ENCODE data around the gene ACOX1. TPM values are rescaled to one million over a fixed set of nuclear protein-coding genes. Genes with fewer than 3 reads are reported as not detected.

Gene ACOX1
- total RNA-seq, 3 donors from 2014 or later: 55.1 to 147 (median 55.3) TPM

DNA sequence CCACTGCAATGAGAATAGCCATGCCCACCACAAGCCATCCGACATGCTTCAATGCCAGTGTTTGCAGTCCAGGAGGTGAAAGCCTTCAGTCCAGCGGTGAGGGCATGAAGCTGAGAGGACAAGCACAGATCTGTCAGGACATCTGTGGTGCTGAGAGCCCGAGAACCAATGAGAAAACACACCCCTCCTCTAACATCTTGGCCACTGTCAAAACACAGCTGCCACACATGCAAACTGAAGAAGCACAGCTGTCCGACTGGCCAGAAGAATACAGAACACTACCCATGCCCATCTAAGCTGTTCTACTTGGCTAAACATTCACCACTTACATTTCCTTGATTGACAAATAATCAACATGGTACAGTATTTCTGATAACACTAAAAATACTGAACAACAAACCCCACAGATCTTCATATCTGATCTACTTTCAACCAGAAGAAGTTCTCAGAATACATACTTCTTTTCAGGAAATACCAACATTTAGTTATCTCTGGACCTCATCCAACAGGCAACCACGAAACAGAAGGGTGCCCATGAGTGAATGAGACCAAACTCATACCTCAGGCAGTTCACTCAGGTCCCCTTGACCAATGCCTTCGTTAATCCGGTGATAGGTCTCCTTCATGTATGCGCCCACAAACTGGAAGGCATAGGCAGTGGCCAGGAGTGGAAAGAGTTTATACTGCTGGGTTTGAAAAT, 28.0 kb downstream of the ACOX1 start:
- H3K27ac ChIP-seq: no peak overlapping the region
- no peaks in the 10 kb centered on the region for H3K9me3 ChIP-seq
- H3K27me3 ChIP-seq: no peaks in the 10 kb centered on the region
- H3K4me3 ChIP-seq: no peak overlapping the region
- TF ChIP-seq, protein P1, sequence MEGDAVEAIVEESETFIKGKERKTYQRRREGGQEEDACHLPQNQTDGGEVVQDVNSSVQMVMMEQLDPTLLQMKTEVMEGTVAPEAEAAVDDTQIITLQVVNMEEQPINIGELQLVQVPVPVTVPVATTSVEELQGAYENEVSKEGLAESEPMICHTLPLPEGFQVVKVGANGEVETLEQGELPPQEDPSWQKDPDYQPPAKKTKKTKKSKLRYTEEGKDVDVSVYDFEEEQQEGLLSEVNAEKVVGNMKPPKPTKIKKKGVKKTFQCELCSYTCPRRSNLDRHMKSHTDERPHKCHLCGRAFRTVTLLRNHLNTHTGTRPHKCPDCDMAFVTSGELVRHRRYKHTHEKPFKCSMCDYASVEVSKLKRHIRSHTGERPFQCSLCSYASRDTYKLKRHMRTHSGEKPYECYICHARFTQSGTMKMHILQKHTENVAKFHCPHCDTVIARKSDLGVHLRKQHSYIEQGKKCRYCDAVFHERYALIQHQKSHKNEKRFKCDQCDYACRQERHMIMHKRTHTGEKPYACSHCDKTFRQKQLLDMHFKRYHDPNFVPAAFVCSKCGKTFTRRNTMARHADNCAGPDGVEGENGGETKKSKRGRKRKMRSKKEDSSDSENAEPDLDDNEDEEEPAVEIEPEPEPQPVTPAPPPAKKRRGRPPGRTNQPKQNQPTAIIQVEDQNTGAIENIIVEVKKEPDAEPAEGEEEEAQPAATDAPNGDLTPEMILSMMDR (IDR thresholded peaks at IDR 0.05): no peak
- no peak for TF ChIP-seq POLR2AphosphoS5 (IDR thresholded peaks at IDR 0.05)
- TF ChIP-seq POLR2A (IDR thresholded peaks at IDR 0.05): no peak
- intact Hi-C loops (cut with DNase I; ENCODE audit: low total_unique reads): no loop called here
- DNase-seq (ENCODE audit: low spot score in 2 of 2): no peak
- no peaks in the 10 kb centered on the region for H3K4me1 ChIP-seq
- peaks cover 10% of the 10 kb centered on the region for H3K36me3 ChIP-seq

DNA sequence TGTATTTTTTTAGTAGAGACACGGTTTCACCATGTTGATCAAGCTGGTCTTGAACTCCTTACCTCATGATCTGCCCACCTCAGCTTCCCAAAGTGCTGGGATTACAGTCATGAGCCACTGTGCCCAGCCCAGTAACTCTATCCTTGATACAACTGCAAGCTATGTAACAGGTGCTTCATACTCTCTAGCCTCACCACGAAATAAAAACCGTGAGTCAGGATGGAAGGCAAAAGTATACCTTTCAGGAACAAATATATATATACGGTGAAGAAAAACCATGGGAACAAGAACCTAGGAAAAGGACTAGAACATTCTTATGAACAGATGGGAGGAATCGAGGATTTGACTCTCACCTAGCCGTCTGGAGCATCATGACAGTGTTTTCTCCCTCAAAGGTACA, 28.5 kb downstream of the ACOX1 start:
- TF ChIP-seq POLR2A (IDR thresholded peaks at IDR 0.05): no peak
- no peak for TF ChIP-seq POLR2AphosphoS5 (IDR thresholded peaks at IDR 0.05)
- TF ChIP-seq, protein P1 (IDR thresholded peaks at IDR 0.05): no peak
- Histone ChIP-seq H3K36me3 (peaks cover 10% of the 10 kb centered on the region), H3K27ac (no peak overlapping the region), H3K4me1 (no peaks in the 10 kb centered on the region), H3K4me3 (no peak overlapping the region), H3K9me3 (no peaks in the 10 kb centered on the region), H3K27me3 (no peaks in the 10 kb centered on the region)
- intact Hi-C loops (cut with DNase I; ENCODE audit: low total_unique reads): no loop called here
- DNase-seq (ENCODE audit: low spot score in 2 of 2): no peak

DNA sequence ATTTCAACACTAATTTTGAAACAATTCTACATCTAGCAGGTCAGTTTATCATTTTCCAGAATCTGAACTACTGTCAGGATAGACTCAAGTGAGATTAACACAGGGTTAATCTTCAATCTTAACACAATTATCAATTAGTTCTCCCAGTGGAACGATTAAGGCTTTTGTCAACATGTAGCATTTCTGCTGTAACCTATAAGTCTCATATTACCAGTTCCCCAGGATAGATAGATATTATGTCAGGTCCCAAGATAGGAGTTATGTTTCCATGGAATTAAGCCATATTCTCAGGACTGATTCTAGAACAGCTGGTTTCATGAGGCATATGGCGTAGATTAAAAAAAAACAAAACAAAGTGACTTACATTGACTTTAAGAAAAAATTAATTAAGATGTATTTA, 33.8 kb downstream of the ACOX1 start:
- no peak overlapping the region for H3K4me3 ChIP-seq
- no peak for DNase-seq (ENCODE audit: low spot score in 2 of 2)
- no peaks in the 10 kb centered on the region for H3K4me1 ChIP-seq
- intact Hi-C loops (cut with DNase I; ENCODE audit: low total_unique reads): no loop called here
- no peaks in the 10 kb centered on the region for H3K36me3 ChIP-seq
- no peaks in the 10 kb centered on the region for H3K27me3 ChIP-seq
- no peak overlapping the region for H3K27ac ChIP-seq
- TF ChIP-seq POLR2AphosphoS5 (IDR thresholded peaks at IDR 0.05) (no peak), POLR2A (IDR thresholded peaks at IDR 0.05) (no peak)
- TF ChIP-seq, protein P1 (IDR thresholded peaks at IDR 0.05): no peak
- no peaks in the 10 kb centered on the region for H3K9me3 ChIP-seq

DNA sequence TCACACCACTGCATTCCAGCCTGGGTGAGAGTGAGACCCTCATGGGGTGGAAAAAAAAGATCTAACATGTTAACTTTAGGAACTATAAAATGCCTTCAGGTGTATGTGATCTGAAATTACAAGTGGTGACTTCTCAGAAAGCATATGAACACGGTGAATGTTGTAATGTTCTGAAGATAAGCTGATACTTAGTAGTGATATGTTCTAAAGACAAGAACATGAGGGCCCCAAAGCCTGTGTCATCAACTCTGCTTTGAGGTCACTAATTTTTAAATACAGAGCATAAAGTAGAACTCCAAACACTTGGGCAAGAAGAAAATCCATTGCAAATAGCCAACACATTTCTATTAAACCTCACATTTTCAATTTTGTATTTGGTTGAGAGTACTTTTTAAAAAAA, 35.5 kb downstream of the ACOX1 start:
- DNase-seq (ENCODE audit: low spot score in 2 of 2): no peak
- no peaks in the 10 kb centered on the region for H3K4me1 ChIP-seq
- no peaks in the 10 kb centered on the region for H3K9me3 ChIP-seq
- no peaks in the 10 kb centered on the region for H3K27me3 ChIP-seq
- H3K27ac ChIP-seq: no peak overlapping the region
- no peak for TF ChIP-seq POLR2AphosphoS5 (IDR thresholded peaks at IDR 0.05)
- TF ChIP-seq POLR2A (IDR thresholded peaks at IDR 0.05): no peak
- TF ChIP-seq, protein P1 (IDR thresholded peaks at IDR 0.05): no peak
- intact Hi-C loops (cut with DNase I; ENCODE audit: low total_unique reads): no loop called here
- no peaks in the 10 kb centered on the region for H3K36me3 ChIP-seq
- H3K4me3 ChIP-seq: no peak overlapping the region

DNA sequence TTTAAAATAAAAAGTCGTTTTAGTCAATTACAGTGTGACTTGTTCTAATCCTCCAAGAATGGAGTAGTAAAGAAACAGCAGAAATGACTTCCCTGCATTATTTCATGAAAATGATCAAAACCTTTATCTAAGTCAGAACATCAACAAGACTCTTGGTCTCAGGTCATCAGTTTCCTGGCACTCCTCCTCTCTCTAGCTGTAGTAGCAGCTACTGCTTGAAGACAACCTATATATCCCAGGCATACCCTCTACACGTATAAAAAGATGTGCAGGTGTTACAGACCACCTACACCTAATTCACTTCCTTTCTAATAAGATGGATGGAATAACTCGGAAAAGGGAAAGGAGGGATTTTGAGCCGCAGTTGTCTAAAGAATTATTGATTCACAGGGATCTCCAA, 36.5 kb downstream of the ACOX1 start:
- intact Hi-C loops (cut with DNase I; ENCODE audit: low total_unique reads): no loop called here
- Histone ChIP-seq H3K27ac (no peak overlapping the region), H3K36me3 (no peaks in the 10 kb centered on the region)

More for the DNA sequence above, 36.5 kb downstream of the ACOX1 start:
- TF ChIP-seq POLR2A (IDR thresholded peaks at IDR 0.05) (no peak), POLR2AphosphoS5 (IDR thresholded peaks at IDR 0.05) (no peak)
- TF ChIP-seq, protein P1 (IDR thresholded peaks at IDR 0.05): no peak
- Histone ChIP-seq H3K4me3 (no peak overlapping the region), H3K27me3 (no peaks in the 10 kb centered on the region), H3K4me1 (no peaks in the 10 kb centered on the region), H3K9me3 (no peaks in the 10 kb centered on the region)
- no peak for DNase-seq (ENCODE audit: low spot score in 2 of 2)
